Mesodermal cell (in vitro differentiated cells): ENCODE measurements around the gene SSB.
"Not testable (repeated sequence)": the region's sequence is repeated elsewhere in the genome, so short reads cannot be mapped to it uniquely, and the experiment has no call there.

ENCODE experiments used
- H3K27ac ChIP-seq: 2 replicates; pipeline ENCODE4 v1.7.0; 2013; ENCODE audit warnings: mild to moderate bottlenecking, low read depth, low read length, moderate library complexity; ENCODE audit not compliant: severe bottlenecking
- H3K36me3 ChIP-seq: 2 replicates; pipeline ENCODE4 v1.7.1; 2013; ENCODE audit warnings: mild to moderate bottlenecking, low read length, moderate library complexity; ENCODE audit not compliant: control insufficient read depth, insufficient read depth
- H3K4me1 ChIP-seq: one replicate; pipeline ENCODE4 v1.7.1; 2013; ENCODE audit warnings: mild to moderate bottlenecking, low read length; ENCODE audit not compliant: insufficient read depth, control insufficient read depth, poor library complexity, severe bottlenecking
- H3K4me3 ChIP-seq: 2 replicates; pipeline ENCODE4 v1.7.0; 2013; ENCODE audit warnings: low read length, control low read depth, mild to moderate bottlenecking; ENCODE audit not compliant: insufficient read depth, poor library complexity, severe bottlenecking; ENCODE audit errors: extremely low read depth
- H3K9me3 ChIP-seq: 2 replicates; pipeline ENCODE4 v1.7.1; 2013; ENCODE audit warnings: mild to moderate bottlenecking, low read length, moderate library complexity; ENCODE audit not compliant: control insufficient read depth
- WGBS, 2 experiments: methylation state at CpG; one replicate each; pipeline ENCODE4 v1.1.5; 2013; ENCODE audit warnings: missing lambda C conversion rate in 2 of 2; ENCODE audit not compliant: insufficient coverage in 2 of 2; 5-methylcytosine and 5-hydroxymethylcytosine counted together

The SSB gene

GRCh38 chr2:169855281-169856258 is 56.9 kb downstream of the SSB start:
- 96% methylated on average over 9 to 19 of the region's 42 CpGs for WGBS, 2 experiments
- not testable (repeated sequence) for H3K27ac ChIP-seq, H3K9me3 ChIP-seq

GRCh38 chr2:169859423-169859822 is 60.8 kb downstream of the SSB start:
- H3K27ac ChIP-seq, result no peak overlapping the region
- no peaks in the 10 kb centered on the region for H3K4me1 ChIP-seq
- H3K9me3 ChIP-seq, result no peaks in the 10 kb centered on the region
- no peak overlapping the region for H3K4me3 ChIP-seq
- WGBS, 2 experiments, result 89 to 96% methylated on average over 3 to 4 of the region's 4 CpGs
- H3K36me3 ChIP-seq, result no peaks in the 10 kb centered on the region

More at GRCh38 chr2:169855281-169856258, 56.9 kb downstream of the SSB start:
- not testable (repeated sequence) for H3K4me3 ChIP-seq, H3K4me1 ChIP-seq, H3K36me3 ChIP-seq

- Histone ChIP-seq H3K36me3 (no peaks in the 10 kb centered on the region), H3K4me3 (no peak overlapping the region), H3K27ac (no peak overlapping the region), H3K4me1 (no peaks in the 10 kb centered on the region), H3K9me3 (no peaks in the 10 kb centered on the region)
- 77 to 100% methylated on average over 2 to 3 of the region's 4 CpGs for WGBS, 2 experiments
Measured at GRCh38 chr2:169860149-169860548, 61.5 kb downstream of the SSB start.
